PFSK-1 (cell line): ENCODE results near the gene TRAF3IP3.
A peak's percentile ranks its signal among the peaks of the same experiment; 100 is the strongest.

ENCODE experiments used
- FOXP2 ChIP-seq: optimal IDR thresholded peaks from 2 replicates; pipeline ENCODE3; 2011; ENCODE audit warnings: borderline replicate concordance, control low read depth, inconsistent platforms; ENCODE audit not compliant: insufficient read depth; ENCODE audit errors: extremely low read length, extremely low read depth
- POLR2AphosphoS5 ChIP-seq: IDR thresholded peaks from 2 replicates; pipeline ENCODE4 v1.6.1; 2012; ENCODE audit warnings: low read depth, mild to moderate bottlenecking, control low read depth, low read length, moderate library complexity
- REST ChIP-seq, 2 experiments: IDR thresholded peaks; 2 replicates each; pipeline versions ENCODE4 v1.6.1 to v1.8.0; 2011 to 2012; ENCODE audit warnings: low read depth in 2 of 2, low read length in 2 of 2, control low read depth in 1 of 2, inconsistent platforms in 1 of 2, mild to moderate bottlenecking in 1 of 2, moderate library complexity in 1 of 2; ENCODE audit not compliant: insufficient read depth in 1 of 2
- SIN3A ChIP-seq: IDR thresholded peaks from 2 replicates; pipeline ENCODE4 v1.6.1; 2012; ENCODE audit warnings: mild to moderate bottlenecking, low read length, moderate library complexity, borderline replicate concordance; ENCODE audit not compliant: insufficient read depth
- TAF1 ChIP-seq: IDR thresholded peaks from 2 replicates; pipeline ENCODE4 v1.6.1; 2012; ENCODE audit warnings: low read length, control low read depth, borderline replicate concordance; ENCODE audit not compliant: insufficient read depth

The TRAF3IP3 gene

GRCh38 chr1:209775678-209776077, 19.8 kb downstream of the TRAF3IP3 start:
- TF ChIP-seq FOXP2: no peak
- no peak for TF ChIP-seq POLR2AphosphoS5
- TF ChIP-seq TAF1: no peak
- TF ChIP-seq SIN3A: no peak

- no peak for TF ChIP-seq SIN3A
- TF ChIP-seq TAF1: no peak
- no peak for TF ChIP-seq FOXP2
- no peak for TF ChIP-seq POLR2AphosphoS5
Observed at GRCh38 chr1:209777587-209777986, 21.7 kb downstream of the TRAF3IP3 start.

- no peak for TF ChIP-seq POLR2AphosphoS5
- TF ChIP-seq REST (IDR thresholded peaks at IDR 0.05; ENCODE audit: insufficient read depth in 1 of 2, low read depth in 2 of 2, low read length in 2 of 2): no peak
Observed at GRCh38 chr1:209778102-209778501, 22.2 kb downstream of the TRAF3IP3 start.

- TF ChIP-seq FOXP2: no peak
- TF ChIP-seq POLR2AphosphoS5: no peak
- no peak for TF ChIP-seq TAF1
- no peak for TF ChIP-seq REST (IDR thresholded peaks at IDR 0.05; ENCODE audit: insufficient read depth in 1 of 2, low read depth in 2 of 2, low read length in 2 of 2)
- TF ChIP-seq SIN3A: no peak
Observed at GRCh38 chr1:209780268-209780667, 24.4 kb downstream of the TRAF3IP3 start.

- TF ChIP-seq REST (IDR thresholded peaks at IDR 0.05; ENCODE audit: insufficient read depth in 1 of 2, low read depth in 2 of 2, low read length in 2 of 2) (no peak), POLR2AphosphoS5 (no peak)
Observed at GRCh38 chr1:209783386-209783785, 27.5 kb downstream of the TRAF3IP3 start.

GRCh38 chr1:209784265-209785169, 28.7 kb downstream of the TRAF3IP3 start, which contains the start of gene C1orf74:
Gene C1orf74 (minus strand): TSS chr1:209784559. CDS start chr1:209783634, 925 bp downstream.
- TF ChIP-seq POLR2AphosphoS5 (peak; percentile 97), SIN3A (no peak; the same call in 1 of the 2 replicates), TAF1 (peak; percentile 88), FOXP2 (peak; percentile 74), REST (IDR thresholded peaks at IDR 0.05; ENCODE audit: insufficient read depth in 1 of 2, low read depth in 2 of 2, low read length in 2 of 2) (no peak)
